IMR-90 (cell line): Measurements from ENCODE around the gene S100Z. TPM values are rescaled to one million over a fixed set of nuclear protein-coding genes. Genes with fewer than 3 reads are reported as not detected.

Experiments used
- ATAC-seq: fragments of 200-7000 bp; cut with Tn5 transposase; 2 replicates; pipeline ENCODE4 v1.9.1; 2020; ENCODE audit warnings: low read depth, mild to moderate bottlenecking, moderate library complexity
- BruUV-seq: library from RNA; stranded (reverse); fragments of 400-500 nt; replicated peaks from 2 replicates; lab custom pipeline; 2021; lab: Mats Ljungman, UMichigan
- CTCF ChIA-PET: fragments of 300-600 bp; formaldehyde crosslinking; extraction: SDS; loops from one replicate; lab custom pipeline; 2021; ENCODE audit warnings: antibody characterized with exemption; lab: Yijun Ruan, JAX
- POLR2A ChIA-PET: fragments of 300-600 bp; sonication (Branson Sonifier 250); formaldehyde crosslinking; loops from one replicate; lab custom pipeline; 2022; ENCODE audit warnings: antibody characterized with exemption; ENCODE audit not compliant: unreplicated experiment; lab: Charles Lee
- DNase-seq: peaks from one replicate; pipeline ENCODE4 v3.0.0; 2013
- H2AFZ ChIP-seq: replicated peaks from 2 replicates; pipeline ENCODE3; 2013; ENCODE audit warnings: low read length, mild to moderate bottlenecking; ENCODE audit not compliant: poor library complexity
- H2AK5ac ChIP-seq: 2 replicates; pipeline ENCODE4 v1.6.1; 2013; ENCODE audit warnings: low read depth, low read length, inconsistent platforms
- H2AK9ac ChIP-seq: replicated peaks from 2 replicates; pipeline ENCODE3; 2013; ENCODE audit warnings: mild to moderate bottlenecking, low read depth, low read length, moderate library complexity; ENCODE audit not compliant: poor library complexity
- H2BK120ac ChIP-seq: 2 replicates; pipeline ENCODE4 v1.6.1; 2013; ENCODE audit warnings: low read depth, low read length, inconsistent platforms
- H2BK15ac ChIP-seq: 3 replicates; pipeline ENCODE4 v1.6.1; 2013; ENCODE audit warnings: low read depth, low read length, inconsistent platforms
- H2BK20ac ChIP-seq: 2 replicates; pipeline ENCODE4 v1.6.1; 2013; ENCODE audit warnings: low read depth, mild to moderate bottlenecking, inconsistent platforms, low read length, moderate library complexity
- H2BK5ac ChIP-seq: 2 replicates; pipeline ENCODE4 v1.6.1; 2013; ENCODE audit warnings: mild to moderate bottlenecking, low read depth, low read length, inconsistent platforms; ENCODE audit not compliant: poor library complexity, severe bottlenecking
- H3K14ac ChIP-seq: replicated peaks from 2 replicates; pipeline ENCODE4 v1.6.1; 2013; ENCODE audit warnings: low read depth, low read length, inconsistent platforms
- H3K18ac ChIP-seq: 2 replicates; pipeline ENCODE4 v1.6.1; 2013; ENCODE audit warnings: low read depth, low read length, control low read depth
- H3K23ac ChIP-seq: 2 replicates; pipeline ENCODE4 v1.6.1; 2013; ENCODE audit warnings: low read depth, low read length, inconsistent platforms
- H3K27ac ChIP-seq: 2 replicates; pipeline ENCODE4 v1.5.1; 2013; ENCODE audit warnings: mild to moderate bottlenecking, control low read depth, low read length; ENCODE audit not compliant: insufficient read depth
- H3K27me3 ChIP-seq: 2 replicates; pipeline ENCODE4 v1.6.1; 2013; ENCODE audit warnings: low read length; ENCODE audit not compliant: control insufficient read depth, insufficient read depth
- H3K36me3 ChIP-seq: 2 replicates; pipeline ENCODE4 v1.6.1; 2013; ENCODE audit warnings: low read length, mixed read lengths; ENCODE audit not compliant: control insufficient read depth, insufficient read depth
- H3K4ac ChIP-seq: 2 replicates; pipeline ENCODE4 v1.6.1; 2013; ENCODE audit warnings: low read depth, low read length, inconsistent platforms
- H3K4me1 ChIP-seq: 2 replicates; pipeline ENCODE4 v1.6.1; 2013; ENCODE audit warnings: low read length, mixed read lengths; ENCODE audit not compliant: control insufficient read depth, insufficient read depth
- H3K4me2 ChIP-seq: 2 replicates; pipeline ENCODE4 v1.6.1; 2013; ENCODE audit warnings: low read depth, mild to moderate bottlenecking, control low read depth, low read length, moderate library complexity
- H3K4me3 ChIP-seq: 2 replicates; pipeline ENCODE4 v1.5.1; 2013; ENCODE audit warnings: low read depth, mild to moderate bottlenecking, control low read depth, low read length, moderate library complexity; ENCODE audit not compliant: insufficient read depth
- H3K56ac ChIP-seq: 2 replicates; pipeline ENCODE4 v1.6.1; 2013; ENCODE audit warnings: low read length, inconsistent platforms; ENCODE audit not compliant: insufficient read depth; ENCODE audit errors: extremely low read depth
- H3K79me1 ChIP-seq, 2 experiments: 2 replicates each; pipeline ENCODE4 v1.6.1; 2013; ENCODE audit warnings: low read length in 2 of 2, inconsistent platforms in 1 of 2, low read depth in 1 of 2
- H3K9ac ChIP-seq: 2 replicates; pipeline ENCODE4 v1.6.1; 2013; ENCODE audit warnings: low read depth, low read length, control low read depth
- H3K9me1 ChIP-seq: 2 replicates; pipeline ENCODE4 v1.6.1; 2013; ENCODE audit warnings: low read length, inconsistent platforms; ENCODE audit not compliant: insufficient read depth
- H3K9me3 ChIP-seq: 2 replicates; pipeline ENCODE4 v1.6.1; 2013; ENCODE audit warnings: low read length; ENCODE audit not compliant: control insufficient read depth, insufficient read depth
- H4K20me1 ChIP-seq: 2 replicates; pipeline ENCODE4 v1.6.1; 2013; ENCODE audit warnings: low read length, inconsistent platforms; ENCODE audit not compliant: insufficient read depth
- H4K5ac ChIP-seq: 2 replicates; pipeline ENCODE4 v1.6.1; 2013; ENCODE audit warnings: mild to moderate bottlenecking, low read depth, low read length, control low read depth
- H4K8ac ChIP-seq, 2 experiments: 2 replicates each; pipeline ENCODE4 v1.6.1; 2013; ENCODE audit warnings: low read depth in 2 of 2, low read length in 2 of 2, control low read depth in 1 of 2, inconsistent platforms in 1 of 2
- H4K91ac ChIP-seq: 2 replicates; pipeline ENCODE4 v1.6.1; 2013; ENCODE audit warnings: low read depth, low read length, inconsistent platforms; ENCODE audit not compliant: insufficient read depth
- BHLHE40 ChIP-seq: fragments of 150-350 bp; IDR thresholded peaks from 2 replicates; pipeline ENCODE4 v1.6.1; 2016; ENCODE audit warnings: mild to moderate bottlenecking, low read depth, low read length
- CEBPB ChIP-seq: IDR thresholded peaks from 2 replicates; pipeline ENCODE4 v1.6.1; 2012; ENCODE audit warnings: low read depth, low read length, improper control_type of control experiment
- CHD1 ChIP-seq: IDR thresholded peaks from 2 replicates; pipeline ENCODE4 v1.6.1; 2012; ENCODE audit warnings: low read depth, low read length, improper control_type of control experiment
- CTCF ChIP-seq: conservative IDR thresholded peaks from 2 replicates; pipeline ENCODE4 v1.5.1; 2012; ENCODE audit warnings: mild to moderate bottlenecking, low read depth, low read length, improper control_type of control experiment
- ELK1 ChIP-seq: fragments of 150-350 bp; IDR thresholded peaks from 2 replicates; pipeline ENCODE4 v1.6.1; 2016; ENCODE audit warnings: low read depth, mild to moderate bottlenecking, low read length, moderate library complexity, borderline replicate concordance
- FOS ChIP-seq: fragments of 150-350 bp; IDR thresholded peaks from 2 replicates; pipeline ENCODE4 v1.6.1; 2016; ENCODE audit warnings: low read depth, low read length
- MAFK ChIP-seq: IDR thresholded peaks from 2 replicates; pipeline ENCODE4 v1.6.1; 2012; ENCODE audit warnings: low read depth, low read length, improper control_type of control experiment
- MAZ ChIP-seq: IDR thresholded peaks from 2 replicates; pipeline ENCODE4 v1.6.1; 2012; ENCODE audit warnings: low read depth, mild to moderate bottlenecking, low read length, improper control_type of control experiment, moderate library complexity, borderline replicate concordance
- MXI1 ChIP-seq: IDR thresholded peaks from 2 replicates; pipeline ENCODE4 v1.6.1; 2012; ENCODE audit warnings: low read depth, mild to moderate bottlenecking, low read length, moderate library complexity, borderline replicate concordance
- NFE2L2 ChIP-seq: fragments of 150-350 bp; IDR thresholded peaks from 2 replicates; pipeline ENCODE4 v1.6.1; 2016; ENCODE audit warnings: low read depth, mild to moderate bottlenecking, low read length
- POLR2A ChIP-seq: IDR thresholded peaks from 2 replicates; pipeline ENCODE4 v1.6.1; 2012; ENCODE audit warnings: mild to moderate bottlenecking, low read depth, low read length
- RAD21 ChIP-seq: IDR thresholded peaks from 2 replicates; pipeline ENCODE4 v1.6.1; 2012; ENCODE audit warnings: low read length, improper control_type of control experiment
- RCOR1 ChIP-seq: IDR thresholded peaks from 2 replicates; pipeline ENCODE4 v1.6.1; 2012; ENCODE audit warnings: mild to moderate bottlenecking, low read length, improper control_type of control experiment; ENCODE audit not compliant: insufficient replicate concordance
- RFX5 ChIP-seq: IDR thresholded peaks from 2 replicates; pipeline ENCODE4 v1.8.0; 2012; ENCODE audit warnings: low read depth, mild to moderate bottlenecking, low read length, moderate library complexity
- SMC3 ChIP-seq: fragments of 150-350 bp; IDR thresholded peaks from 2 replicates; pipeline ENCODE4 v1.6.1; 2016; ENCODE audit warnings: low read depth, mild to moderate bottlenecking, antibody characterized with exemption, low read length, moderate library complexity
- USF2 ChIP-seq: fragments of 150-350 bp; IDR thresholded peaks from 2 replicates; pipeline ENCODE4 v1.6.1; 2017; ENCODE audit warnings: mild to moderate bottlenecking, antibody characterized with exemption, low read length, low read depth
- WGBS, 2 experiments: methylation state at CpG; one replicate each; pipeline versions ENCODE4 v1.1.5 to v1.1.7; 2013; ENCODE audit warnings: missing lambda C conversion rate in 2 of 2; ENCODE audit not compliant: insufficient read length in 1 of 2; ENCODE audit errors: extremely low coverage in 2 of 2; 5-methylcytosine and 5-hydroxymethylcytosine counted together
- dilution Hi-C: fragments of 300-500 bp; cut with HindIII; formaldehyde crosslinking; loops from one replicate; pipeline ENCODE4 v1.14.3; 2018; ENCODE audit warnings: low sequenced_read_pairs; ENCODE audit not compliant: unreplicated experiment
- in situ Hi-C: fragments of 300-500 bp; cut with MboI; formaldehyde crosslinking; loops from 3 replicates; pipeline ENCODE4 v1.14.3; 2019; ENCODE audit warnings: low sequenced_read_pairs, inconsistent platforms, mixed read lengths
- intact Hi-C: fragments of 100-400 bp; cut with micrococcal nuclease; formaldehyde crosslinking; loops from 2 replicates; pipeline ENCODE4 v1.10.0; 2022
- polyA plus RNA-seq, 3 experiments: library from polyadenylated mRNA; depleted of rRNA; stranded (reverse); fragments of >200 nt; gene quantifications; 2 replicates each; pipeline ENCODE4 v1.2.3, GENCODE V29; 2012; ENCODE audit warnings: low replicate concordance in 1 of 3
- total RNA-seq: library from RNA; depleted of rRNA; stranded (reverse); fragments of >200 nt; gene quantifications from 2 replicates; pipeline ENCODE4 v1.2.3, GENCODE V29; 2012

The S100Z gene
- total and polyA plus RNA-seq, 2 of the 4 experiments (the other 2 are of a cell fraction): not detected

GRCh38 chr5:76820526-76820890 lies 29.3 kb upstream of the S100Z start:
- H3K27me3 ChIP-seq: no peaks in the 10 kb centered on the region
- no TSS peak for BruUV-seq
- H3K14ac ChIP-seq: no peak overlapping the region
- no peak overlapping the region for H4K5ac ChIP-seq
- no peak overlapping the region for H3K56ac ChIP-seq
- H4K91ac ChIP-seq: no peak overlapping the region
- ATAC-seq: no peak
- TF ChIP-seq NFE2L2: no peak
- TF ChIP-seq CHD1: no peak
- TF ChIP-seq CEBPB: no peak
- no peak for TF ChIP-seq RCOR1
- no peak for TF ChIP-seq RFX5
- TF ChIP-seq CTCF: no peak
- TF ChIP-seq BHLHE40: no peak
- TF ChIP-seq FOS: no peak
- TF ChIP-seq SMC3: no peak
- no peak for TF ChIP-seq POLR2A
- no peak for TF ChIP-seq ELK1
- no peak for TF ChIP-seq RAD21
- TF ChIP-seq USF2: no peak
- TF ChIP-seq MAZ: no peak
- no peak for TF ChIP-seq MAFK
- no peak for TF ChIP-seq MXI1
- H2AK5ac ChIP-seq: no peak overlapping the region
- no peaks in the 10 kb centered on the region; a peak in 1 of 4 replicates for H3K79me1 ChIP-seq
- no peak overlapping the region for H3K23ac ChIP-seq
- DNase-seq: no peak
- H3K9ac ChIP-seq: no peak overlapping the region
- WGBS, 2 experiments: no CpG with 5 or more reads among the region's 2 CpGs
- peak overlapping the region in 1 of 2 experiments; percentile 78; a peak in 1 of 4 replicates for H4K8ac ChIP-seq
- H4K20me1 ChIP-seq: no peaks in the 10 kb centered on the region
- H2BK20ac ChIP-seq: no peak overlapping the region
- H3K4me3 ChIP-seq: no peak overlapping the region
- peaks cover 6% of the 10 kb centered on the region for H3K4me1 ChIP-seq
- ChIA-PET POLR2A (no interaction called here), CTCF (no interaction called here)
- H3K9me1 ChIP-seq: no peaks in the 10 kb centered on the region
- H3K18ac ChIP-seq: no peak overlapping the region
- intact Hi-C loops (no loop called here), in situ Hi-C loops (no loop called here), dilution Hi-C loops (no loop called here)
- no peak overlapping the region for H2AFZ ChIP-seq
- H3K9me3 ChIP-seq: no peaks in the 10 kb centered on the region
- H3K4ac ChIP-seq: no peak overlapping the region
- no peak overlapping the region for H2BK120ac ChIP-seq
- H2BK15ac ChIP-seq: no peak overlapping the region
- no peak overlapping the region for H2AK9ac ChIP-seq
- no peaks in the 10 kb centered on the region for H3K36me3 ChIP-seq
- no peak overlapping the region for H3K4me2 ChIP-seq
- no peak overlapping the region for H3K27ac ChIP-seq
- H2BK5ac ChIP-seq: no peak overlapping the region
